HG02981 (cell line): ENCODE results near the gene MAP6D1.
"Not testable (repeated sequence)": the region's sequence is repeated elsewhere in the genome, so short reads cannot be mapped to it uniquely, and the experiment has no call there.

Source experiments
- ATAC-seq: cut with Tn5 transposase; IDR thresholded peaks from one replicate; pipeline ENCODE4 v1.9.1; 2021; ENCODE audit warnings: mild to moderate bottlenecking, moderate library complexity; ENCODE audit not compliant: unreplicated experiment

MAP6D1 gene

DNA sequence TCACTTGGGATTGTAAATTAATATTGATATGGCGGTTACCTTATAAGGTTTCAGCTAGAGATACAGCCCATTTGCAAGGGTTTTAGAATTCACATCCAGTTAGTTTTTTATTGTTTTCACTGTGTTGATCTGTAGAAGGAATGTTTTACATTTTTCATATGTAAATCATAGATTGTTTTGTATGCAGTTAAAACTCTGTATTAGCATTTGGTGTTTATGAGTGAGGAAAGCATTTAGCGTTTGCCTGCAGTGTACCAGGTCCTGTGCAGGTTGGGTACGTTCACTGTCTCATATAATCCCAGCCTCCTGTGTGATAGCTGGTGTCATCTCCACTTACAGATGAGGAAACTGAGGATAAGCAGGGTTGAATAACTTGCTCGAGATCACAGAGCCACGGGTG lies 23.8 kb downstream of the MAP6D1 start:
- ATAC-seq = no peak

DNA sequence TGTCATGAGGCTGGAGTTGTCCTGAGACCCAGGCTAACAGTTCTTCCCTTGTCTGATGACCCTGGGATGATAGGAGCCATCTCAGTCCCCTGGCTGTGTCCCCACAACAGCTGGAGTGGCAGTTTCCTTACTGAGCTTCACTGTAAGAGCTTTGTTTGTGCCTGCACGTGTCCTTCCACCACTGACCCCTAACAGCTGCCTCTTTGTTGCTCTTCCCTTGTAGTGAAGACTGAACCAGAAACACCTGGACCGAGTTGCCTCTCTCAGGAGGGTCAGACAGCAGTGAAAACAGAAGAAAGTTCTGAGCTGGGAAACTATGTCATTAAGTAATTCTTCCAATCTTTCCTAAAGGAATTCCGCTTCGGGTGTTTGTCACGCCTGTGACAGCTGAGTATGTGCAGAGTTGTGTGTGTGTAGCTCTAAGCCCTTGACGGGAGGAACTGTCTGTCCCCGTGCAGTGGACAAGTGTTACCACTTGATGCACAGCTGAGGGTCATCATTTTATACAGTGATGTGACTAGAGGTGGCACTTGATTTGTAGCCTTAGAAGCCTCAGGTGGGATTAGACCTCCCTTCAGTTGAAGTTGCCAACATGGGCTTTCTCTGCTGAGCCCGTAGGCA lies 25.0 kb downstream of the MAP6D1 start:
- no peak for ATAC-seq

- ATAC-seq = no peak
These were observed 25.9 kb downstream of the MAP6D1 start for GRCh38 chr3:183799461-183799860.

- ATAC-seq = no peak
These were observed 27.4 kb downstream of the MAP6D1 start for GRCh38 chr3:183797996-183798395.

GRCh38 chr3:183796372-183796771 lies 29.0 kb downstream of the MAP6D1 start:
- no peak for ATAC-seq

GRCh38 chr3:183794452-183794851 lies 30.9 kb downstream of the MAP6D1 start:
- no peak for ATAC-seq

GRCh38 chr3:183792976-183793375 lies 32.4 kb downstream of the MAP6D1 start:
- ATAC-seq = no peak

DNA sequence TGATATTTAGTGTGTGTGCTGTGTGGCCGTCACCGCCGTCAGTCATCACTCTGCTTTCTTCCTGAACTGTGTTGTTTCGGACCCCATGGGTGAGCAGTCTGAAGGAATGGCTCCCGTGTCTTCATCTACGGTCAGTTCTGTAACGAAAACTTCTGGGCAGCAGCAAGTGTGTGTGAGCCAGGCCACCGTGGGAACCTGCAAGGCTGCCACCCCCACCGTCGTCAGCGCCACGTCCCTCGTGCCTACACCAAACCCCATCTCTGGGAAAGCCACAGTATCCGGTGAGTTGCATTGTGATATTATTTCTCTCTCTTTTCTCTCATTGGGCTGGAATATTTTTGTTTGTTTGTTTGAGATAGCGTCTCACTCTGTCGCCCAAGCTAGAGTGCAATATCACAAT lies 34.7 kb downstream of the MAP6D1 start:
- ATAC-seq = no peak

GRCh38 chr3:183789826-183790225 lies 35.6 kb downstream of the MAP6D1 start:
- ATAC-seq = no peak

- not testable (repeated sequence) for ATAC-seq
These were observed 40.9 kb downstream of the MAP6D1 start for GRCh38 chr3:183784503-183784902.

DNA sequence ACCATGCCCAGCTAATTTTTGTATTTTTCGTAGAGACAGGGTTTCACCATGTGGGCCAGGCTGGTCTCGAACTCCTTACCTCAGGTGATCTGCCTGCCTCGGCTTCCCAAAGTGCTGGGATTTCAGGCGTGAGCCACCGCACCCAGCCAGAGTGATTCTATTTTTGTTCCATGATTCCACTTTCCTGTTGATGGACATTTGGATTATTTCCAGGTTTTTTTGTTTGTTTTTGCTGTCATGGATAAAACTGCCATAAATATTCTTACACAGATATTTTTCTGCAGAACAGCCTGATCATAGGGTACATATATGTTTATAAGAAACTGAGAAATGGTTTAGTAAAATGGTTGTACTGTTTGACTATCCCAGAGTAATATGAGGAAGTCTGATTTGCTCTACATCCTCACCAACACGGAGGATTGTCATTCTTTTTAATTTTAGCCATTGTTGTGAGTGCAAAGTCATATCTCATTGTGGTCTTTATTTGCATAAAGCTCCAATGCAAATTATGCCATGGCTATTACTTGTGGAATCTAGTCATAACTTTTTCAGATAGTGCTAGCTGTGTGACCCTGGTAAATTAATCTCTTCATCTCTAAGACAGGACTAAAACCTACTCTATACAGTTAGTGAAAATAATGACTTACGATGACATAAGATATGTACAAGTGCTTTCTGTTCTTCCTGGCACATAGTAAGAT lies 42.7 kb downstream of the MAP6D1 start:
- no peak for ATAC-seq

GRCh38 chr3:183781246-183781645 lies 44.1 kb downstream of the MAP6D1 start:
- no peak for ATAC-seq

GRCh38 chr3:183779896-183780465 lies 45.4 kb downstream of the MAP6D1 start:
- no peak for ATAC-seq

- no peak for ATAC-seq
These were observed 48.3 kb downstream of the MAP6D1 start for GRCh38 chr3:183777016-183777618.

GRCh38 chr3:183776451-183776850 lies 48.9 kb downstream of the MAP6D1 start:
- ATAC-seq = not testable (repeated sequence)

DNA sequence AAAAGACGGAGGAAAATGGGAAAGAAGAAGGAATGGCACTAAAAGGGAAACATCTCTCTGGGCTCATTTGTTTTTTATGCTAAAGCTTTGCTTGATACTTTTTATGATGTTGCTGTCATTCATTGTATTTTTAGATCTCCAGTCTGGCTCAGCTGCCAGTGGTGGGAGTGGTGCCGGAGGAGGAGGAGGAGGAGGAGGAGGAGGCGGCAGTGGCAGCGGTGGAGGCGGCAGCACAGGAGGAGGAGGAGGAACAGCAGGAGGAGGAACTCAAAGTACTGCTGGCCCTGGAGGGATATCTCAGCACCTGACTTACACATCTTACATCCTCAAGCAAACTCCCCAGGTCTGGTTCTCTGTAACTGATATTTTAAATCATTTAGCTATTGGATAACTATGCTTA lies 49.6 kb downstream of the MAP6D1 start:
- no peak for ATAC-seq

- no peak for ATAC-seq
These were observed 50.7 kb downstream of the MAP6D1 start for GRCh38 chr3:183774631-183775030.

GRCh38 chr3:183769453-183769852 lies 55.9 kb downstream of the MAP6D1 start:
- ATAC-seq = no peak

DNA sequence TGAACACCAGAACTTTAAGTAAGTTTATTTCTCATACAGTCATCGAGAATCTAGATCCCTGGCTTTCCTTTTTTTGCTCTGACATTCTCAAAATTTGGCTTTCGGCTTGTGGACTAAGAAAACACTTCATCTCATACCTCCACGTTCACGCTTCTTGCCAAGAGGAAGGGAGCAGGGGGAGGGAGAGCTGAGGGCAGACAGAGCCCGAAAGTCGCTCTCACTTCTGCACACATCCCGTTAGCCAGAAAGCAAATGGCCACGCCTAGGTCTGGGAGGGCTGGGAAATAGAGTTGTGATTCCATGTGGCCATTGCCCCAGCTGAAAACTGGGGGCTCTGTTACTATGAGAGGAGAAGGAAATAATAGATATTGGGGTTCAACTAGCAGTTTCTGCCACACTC lies 57.3 kb downstream of the MAP6D1 start:
- no peak for ATAC-seq

- no peak for ATAC-seq
These were observed 58.4 kb downstream of the MAP6D1 start for GRCh38 chr3:183766745-183767606.

DNA sequence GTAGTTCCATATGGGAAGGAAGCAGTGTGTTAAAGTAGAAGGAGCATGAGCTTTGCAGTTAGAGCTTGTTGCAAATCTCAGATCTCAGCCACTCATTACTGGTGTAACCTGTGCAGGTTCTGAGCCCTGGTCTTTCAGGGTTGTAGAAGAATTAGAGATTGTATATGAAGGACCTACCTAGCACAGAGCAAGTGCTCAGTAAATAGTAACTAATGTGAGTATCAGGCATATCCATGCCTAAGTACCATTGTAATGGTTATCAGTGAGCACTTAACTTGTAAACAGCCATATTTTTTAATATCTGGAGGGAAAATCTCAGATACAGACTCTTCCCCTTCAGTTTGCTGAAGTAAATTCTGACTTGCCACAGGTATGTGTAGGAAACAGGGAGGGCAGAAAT lies 59.3 kb downstream of the MAP6D1 start:
- no peak for ATAC-seq
